RWPE2 (cell line): ENCODE data around the gene CDC42EP1.
A peak's percentile ranks its signal among the peaks of the same experiment; 100 is the strongest.

Experiments
- ATAC-seq: fragments of 200-7000 bp; cut with Tn5 transposase; 3 replicates; pipeline ENCODE4 v1.9.1; 2021; ENCODE audit warnings: low read depth
- DNase-seq: peaks from one replicate; pipeline ENCODE4 v3.0.0-alpha.2; 2020; ENCODE audit warnings: low spot score
- H3K27ac ChIP-seq: fragments of 450-650 bp; 2 replicates; pipeline ENCODE4 v1.5.1; 2017; ENCODE audit warnings: mild to moderate bottlenecking; ENCODE audit not compliant: poor library complexity, severe bottlenecking
- H3K27me3 ChIP-seq: fragments of 250-450 bp; sonication (Bioruptor Pico); 2 replicates; pipeline ENCODE4 v1.5.1; 2021; ENCODE audit warnings: mild to moderate bottlenecking, moderate library complexity; ENCODE audit not compliant: insufficient read depth, poor library complexity, severe bottlenecking
- H3K36me3 ChIP-seq: fragments of 250-450 bp; sonication (Bioruptor Pico); 2 replicates; pipeline ENCODE4 v1.5.1; 2020; ENCODE audit warnings: low read depth, mild to moderate bottlenecking, moderate library complexity
- H3K4me1 ChIP-seq: fragments of 250-450 bp; sonication (Bioruptor Pico); 2 replicates; pipeline ENCODE4 v1.5.1; 2021; ENCODE audit warnings: mild to moderate bottlenecking, moderate library complexity; ENCODE audit not compliant: insufficient read depth, poor library complexity, severe bottlenecking
- H3K4me3 ChIP-seq: fragments of 250-450 bp; sonication (Bioruptor Pico); 2 replicates; pipeline ENCODE4 v1.5.1; 2021; ENCODE audit warnings: mild to moderate bottlenecking, moderate library complexity; ENCODE audit not compliant: severe bottlenecking
- H3K9me3 ChIP-seq: fragments of 250-450 bp; sonication (Bioruptor Pico); 2 replicates; pipeline ENCODE4 v1.5.1; 2021; ENCODE audit warnings: mild to moderate bottlenecking, moderate library complexity; ENCODE audit not compliant: severe bottlenecking
- TF ChIP-seq, protein P1 (sequence below): fragments of 450-650 bp; IDR thresholded peaks from one replicate; pipeline ENCODE4 v1.5.1; 2017; ENCODE audit warnings: mild to moderate bottlenecking, moderate library complexity; ENCODE audit not compliant: poor library complexity, severe bottlenecking

Gene CDC42EP1

DNA sequence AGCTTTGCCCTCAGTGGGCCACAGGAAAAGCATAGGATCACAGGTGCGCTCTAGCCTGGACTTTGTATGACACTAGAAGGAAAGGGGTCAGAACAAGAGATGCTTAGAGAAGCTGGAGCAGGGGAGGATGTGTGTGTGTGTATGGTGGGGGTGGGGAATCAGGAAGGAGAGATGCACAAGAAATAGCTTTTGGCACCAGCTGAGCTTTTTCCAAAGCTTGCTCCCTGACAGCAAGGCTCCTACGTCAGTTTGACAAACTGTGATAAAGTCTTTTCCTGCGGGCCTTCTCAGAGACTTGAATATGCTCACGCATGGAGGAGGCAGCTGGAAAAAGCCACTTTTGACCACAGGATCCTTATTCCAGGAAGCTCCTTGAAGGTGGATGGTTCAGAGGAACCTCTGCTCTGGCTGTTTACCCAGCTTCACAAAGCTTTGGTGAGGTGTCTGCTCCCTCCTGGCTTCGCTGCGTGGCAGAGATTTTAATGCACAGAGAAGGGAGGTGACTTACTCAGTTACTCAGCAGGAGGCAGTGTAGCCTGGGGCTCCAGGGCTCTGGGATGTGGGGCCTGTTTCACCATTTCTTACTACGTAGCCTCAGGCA, 3.9 kb downstream of the CDC42EP1 start:
- TF ChIP-seq, protein P1, sequence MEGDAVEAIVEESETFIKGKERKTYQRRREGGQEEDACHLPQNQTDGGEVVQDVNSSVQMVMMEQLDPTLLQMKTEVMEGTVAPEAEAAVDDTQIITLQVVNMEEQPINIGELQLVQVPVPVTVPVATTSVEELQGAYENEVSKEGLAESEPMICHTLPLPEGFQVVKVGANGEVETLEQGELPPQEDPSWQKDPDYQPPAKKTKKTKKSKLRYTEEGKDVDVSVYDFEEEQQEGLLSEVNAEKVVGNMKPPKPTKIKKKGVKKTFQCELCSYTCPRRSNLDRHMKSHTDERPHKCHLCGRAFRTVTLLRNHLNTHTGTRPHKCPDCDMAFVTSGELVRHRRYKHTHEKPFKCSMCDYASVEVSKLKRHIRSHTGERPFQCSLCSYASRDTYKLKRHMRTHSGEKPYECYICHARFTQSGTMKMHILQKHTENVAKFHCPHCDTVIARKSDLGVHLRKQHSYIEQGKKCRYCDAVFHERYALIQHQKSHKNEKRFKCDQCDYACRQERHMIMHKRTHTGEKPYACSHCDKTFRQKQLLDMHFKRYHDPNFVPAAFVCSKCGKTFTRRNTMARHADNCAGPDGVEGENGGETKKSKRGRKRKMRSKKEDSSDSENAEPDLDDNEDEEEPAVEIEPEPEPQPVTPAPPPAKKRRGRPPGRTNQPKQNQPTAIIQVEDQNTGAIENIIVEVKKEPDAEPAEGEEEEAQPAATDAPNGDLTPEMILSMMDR = no peak
- Histone ChIP-seq H3K4me1 (peaks cover 31% of the 10 kb centered on the region), H3K27me3 (no peaks in the 10 kb centered on the region), H3K36me3 (peaks cover 40% of the 10 kb centered on the region), H3K27ac (peak overlapping the region; percentile 93), H3K9me3 (no peaks in the 10 kb centered on the region), H3K4me3 (no peak overlapping the region)
- no peak for DNase-seq
- no peak for ATAC-seq

- Histone ChIP-seq H3K4me1 (peaks cover 45% of the 10 kb centered on the region), H3K36me3 (peaks cover 40% of the 10 kb centered on the region), H3K27me3 (no peaks in the 10 kb centered on the region), H3K27ac (no peak overlapping the region), H3K9me3 (no peaks in the 10 kb centered on the region), H3K4me3 (no peak overlapping the region)
- ATAC-seq (no peak), DNase-seq (no peak)
- TF ChIP-seq, protein P1 = no peak
Measured at GRCh38 chr22:37565830-37566229, 5.5 kb downstream of the CDC42EP1 start.

- H3K36me3 ChIP-seq = peaks cover 40% of the 10 kb centered on the region
- peak overlapping the region; percentile 42 for H3K27ac ChIP-seq
- DNase-seq (no peak), ATAC-seq (no peak)
- H3K4me1 ChIP-seq = peaks cover 45% of the 10 kb centered on the region
- TF ChIP-seq, protein P1 = no peak
- H3K4me3 ChIP-seq = no peak overlapping the region
- H3K27me3 ChIP-seq = no peaks in the 10 kb centered on the region
- H3K9me3 ChIP-seq = no peaks in the 10 kb centered on the region
Measured at GRCh38 chr22:37566329-37566837, 6.1 kb downstream of the CDC42EP1 start.

GRCh38 chr22:37566903-37567798, 6.9 kb downstream of the CDC42EP1 start:
- Histone ChIP-seq H3K27ac (peak overlapping the region; percentile 42), H3K9me3 (no peaks in the 10 kb centered on the region), H3K4me1 (peaks cover 41% of the 10 kb centered on the region), H3K36me3 (peaks cover 37% of the 10 kb centered on the region), H3K4me3 (no peak overlapping the region), H3K27me3 (no peaks in the 10 kb centered on the region)
- TF ChIP-seq, protein P1 = peak; percentile 91
- peak; percentile 70 for ATAC-seq
- DNase-seq = peak; percentile 86
